Measurements from ENCODE around the gene MYO3B.
"Not testable (repeated sequence)": the region's sequence is repeated elsewhere in the genome, so short reads cannot be mapped to it uniquely, and the experiment has no call there.

The MYO3B gene

DNA sequence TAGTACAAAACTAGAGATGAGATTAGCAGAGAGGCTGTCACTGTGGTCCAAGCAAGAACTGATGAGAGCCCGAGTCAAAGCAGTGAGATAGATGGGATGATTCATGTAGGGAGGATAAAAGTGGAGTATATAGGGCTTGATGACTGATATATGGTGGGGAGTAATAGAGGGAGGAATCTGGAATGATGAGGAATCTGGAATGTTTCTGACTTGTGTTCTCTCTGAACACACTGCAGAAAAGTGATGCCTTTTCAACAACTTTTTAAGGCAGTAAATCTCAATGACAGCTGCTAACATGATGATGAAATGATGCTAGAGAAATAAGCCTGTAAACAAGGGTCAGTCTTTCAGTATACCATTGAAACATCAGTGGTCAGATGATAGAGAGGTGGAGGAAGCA lies 393.7 kb downstream of the MYO3B start:
- DNase-seq (ENCODE audit: low read depth): no peak

DNA sequence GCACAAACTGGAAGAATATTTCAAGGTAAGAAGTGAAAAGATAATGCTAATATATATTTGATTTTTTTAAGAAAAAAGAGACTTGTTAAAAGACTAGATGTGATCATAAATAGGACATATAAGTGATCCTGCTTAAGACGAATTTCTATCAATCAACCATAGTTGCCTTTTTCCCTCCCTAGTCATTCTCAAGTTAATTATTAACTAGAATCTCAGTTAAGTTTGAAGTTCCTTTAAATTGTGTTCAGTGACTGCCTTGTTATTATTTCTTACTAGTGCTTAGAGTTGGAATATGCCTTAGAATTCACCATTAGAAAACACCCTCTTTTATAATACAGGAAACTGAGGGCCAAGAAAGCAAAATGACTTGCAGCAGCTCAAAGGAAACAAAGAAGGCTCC lies 395.7 kb downstream of the MYO3B start:
- no peak for DNase-seq (ENCODE audit: low read depth)

DNA sequence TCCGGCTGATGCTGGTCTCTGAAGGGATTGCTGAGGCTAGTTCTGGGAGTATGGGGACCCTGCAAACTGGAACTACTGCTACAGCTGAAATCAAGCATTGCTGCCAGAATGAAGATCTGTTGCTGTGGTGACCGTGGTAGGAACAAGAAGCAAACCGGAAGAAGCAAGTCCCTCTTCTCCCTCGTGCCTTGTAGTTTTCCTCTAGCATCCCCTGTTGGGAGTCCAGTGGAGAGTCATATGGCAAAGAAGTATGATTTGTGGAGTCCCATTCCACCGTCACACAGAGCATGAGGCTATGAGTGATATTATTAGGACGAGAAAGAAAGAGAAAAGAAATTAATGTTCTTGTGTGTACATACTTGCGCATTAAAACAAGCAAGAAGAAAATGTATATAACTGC lies 398.3 kb downstream of the MYO3B start:
- DNase-seq (ENCODE audit: low read depth): no peak

DNA sequence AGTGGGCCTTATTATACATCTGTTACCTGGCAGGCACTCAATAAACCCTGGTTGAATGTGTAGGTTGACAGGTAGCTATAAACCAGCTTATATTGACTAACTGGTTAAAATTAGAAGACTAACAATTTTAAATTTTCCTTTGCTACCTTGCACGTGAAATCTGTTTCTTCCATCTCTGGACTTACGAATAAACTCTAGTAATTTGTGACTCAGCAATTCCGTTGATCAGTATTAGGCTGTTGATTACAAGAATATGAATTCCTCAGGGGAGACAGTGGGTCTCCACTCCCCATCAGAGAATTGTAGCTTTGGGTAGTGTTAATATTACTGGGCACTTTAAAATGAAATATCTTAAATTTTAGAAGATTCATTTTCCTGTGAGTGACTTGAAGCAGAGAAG lies 399.4 kb downstream of the MYO3B start:
- no peak for DNase-seq (ENCODE audit: low read depth)

DNA sequence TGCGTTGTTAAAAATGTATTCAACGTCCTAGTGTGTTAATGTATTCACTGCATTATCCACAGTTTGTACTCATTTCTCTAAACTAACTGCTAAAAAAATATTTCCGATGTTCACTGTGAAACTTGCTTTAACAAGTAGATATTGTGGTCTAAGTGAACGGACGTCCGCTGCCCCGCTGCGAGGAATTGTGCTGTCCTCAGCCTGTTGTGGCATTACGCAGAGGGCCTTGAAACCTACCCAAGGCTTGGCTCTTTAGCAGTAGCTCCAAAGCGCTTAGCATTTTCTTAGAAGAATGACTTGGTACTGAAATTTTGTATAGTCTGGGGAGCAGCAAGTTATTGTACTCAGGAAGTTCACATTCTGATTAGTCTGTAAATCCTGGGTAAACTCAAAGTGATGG lies 400.7 kb downstream of the MYO3B start:
- DNase-seq (ENCODE audit: low read depth): no peak

DNA sequence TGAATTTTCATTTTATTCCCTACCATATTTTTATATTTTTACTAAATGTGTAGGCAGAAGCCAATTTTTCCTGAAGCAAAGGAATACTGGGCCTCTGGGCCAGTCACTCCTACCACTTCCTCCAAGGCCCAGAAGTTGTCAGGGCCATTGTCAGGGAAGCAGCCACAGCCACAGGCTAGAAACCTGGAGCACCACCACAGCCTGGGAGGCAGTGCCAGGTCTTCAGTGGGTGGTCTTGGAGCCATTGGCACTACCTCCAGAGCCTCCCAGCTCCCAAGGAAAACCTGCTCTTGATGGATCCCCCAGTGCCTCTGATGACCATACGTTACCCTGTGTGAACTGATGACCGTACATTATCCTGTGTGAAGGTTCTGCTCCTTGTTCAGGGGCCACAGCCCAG lies 401.6 kb downstream of the MYO3B start:
- DNase-seq (ENCODE audit: low read depth): no peak

DNA sequence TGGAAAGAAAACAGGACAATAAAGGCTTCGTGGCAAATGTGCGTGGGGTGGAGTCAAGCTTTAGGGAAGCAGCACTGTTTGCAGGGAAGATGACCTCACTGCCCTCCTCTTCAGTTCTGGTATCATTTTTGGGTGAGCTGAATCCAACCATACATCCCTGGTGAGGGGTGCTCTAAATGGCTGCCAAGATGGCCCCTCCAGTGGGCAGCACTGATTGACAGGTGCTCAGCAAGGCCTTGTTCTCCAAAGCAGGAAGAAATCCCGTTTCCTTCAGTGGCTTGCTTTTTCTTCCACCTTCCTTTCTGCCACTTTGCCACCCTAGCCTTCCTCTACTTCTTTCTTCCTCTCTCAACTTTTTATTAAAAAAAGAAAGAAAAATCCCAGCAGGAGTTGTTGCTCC lies 404.4 kb downstream of the MYO3B start:
- DNase-seq (ENCODE audit: low read depth): no peak

DNA sequence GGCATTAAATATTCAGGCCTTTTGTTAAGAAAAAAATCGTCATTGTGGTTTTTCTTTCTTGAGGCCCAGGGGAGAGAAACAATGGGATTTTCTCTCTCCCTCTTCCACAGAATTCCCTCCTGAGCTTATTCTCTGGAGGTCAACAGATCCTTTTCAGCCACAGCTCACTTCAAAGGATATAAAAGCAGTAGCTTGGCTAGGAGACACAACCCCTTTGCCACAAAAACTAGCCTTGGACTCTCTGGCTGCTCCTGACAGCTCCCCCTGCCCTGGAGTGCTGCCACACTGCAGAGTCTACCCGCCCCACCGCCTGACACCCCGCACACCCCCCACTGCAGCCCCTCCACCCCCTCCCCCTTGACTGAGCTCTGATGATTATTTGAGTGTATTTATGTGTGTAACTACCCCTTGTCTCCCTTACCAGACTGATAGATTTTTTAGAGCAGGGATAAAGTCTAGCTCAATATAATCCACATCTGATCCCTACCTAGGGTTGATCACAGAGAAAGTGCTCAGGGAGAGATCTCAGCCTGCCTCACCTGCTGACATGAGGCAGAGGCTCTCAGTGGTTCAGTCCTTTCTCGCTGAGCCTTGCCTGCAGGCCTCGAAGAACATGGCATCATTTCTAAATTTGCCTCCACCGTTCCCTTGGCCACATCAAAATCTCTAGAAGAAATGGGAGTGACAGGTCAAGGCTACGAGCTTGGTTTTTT lies 405.0 kb downstream of the MYO3B start:
- DNase-seq (ENCODE audit: low read depth): no peak

DNA sequence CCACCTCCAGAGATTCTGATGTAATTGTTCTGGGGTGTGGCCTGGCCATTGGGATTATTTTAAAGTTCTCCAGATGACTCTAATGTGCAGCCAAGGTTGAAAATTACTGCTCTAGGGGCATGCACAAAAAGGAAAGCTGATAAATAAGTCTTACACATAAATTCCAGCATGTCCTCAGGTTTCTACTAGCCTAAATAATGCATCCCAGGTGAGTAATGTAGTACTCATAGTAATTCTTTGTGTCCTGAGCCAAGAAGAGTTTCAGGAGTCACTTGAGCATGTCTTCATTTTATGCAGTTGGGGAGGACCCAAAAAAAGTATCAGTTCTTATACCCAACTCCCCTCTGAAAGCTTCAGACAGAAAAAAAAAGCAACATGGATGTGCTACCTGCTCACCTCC lies 407.1 kb downstream of the MYO3B start:
- no peak for DNase-seq (ENCODE audit: low read depth)

DNA sequence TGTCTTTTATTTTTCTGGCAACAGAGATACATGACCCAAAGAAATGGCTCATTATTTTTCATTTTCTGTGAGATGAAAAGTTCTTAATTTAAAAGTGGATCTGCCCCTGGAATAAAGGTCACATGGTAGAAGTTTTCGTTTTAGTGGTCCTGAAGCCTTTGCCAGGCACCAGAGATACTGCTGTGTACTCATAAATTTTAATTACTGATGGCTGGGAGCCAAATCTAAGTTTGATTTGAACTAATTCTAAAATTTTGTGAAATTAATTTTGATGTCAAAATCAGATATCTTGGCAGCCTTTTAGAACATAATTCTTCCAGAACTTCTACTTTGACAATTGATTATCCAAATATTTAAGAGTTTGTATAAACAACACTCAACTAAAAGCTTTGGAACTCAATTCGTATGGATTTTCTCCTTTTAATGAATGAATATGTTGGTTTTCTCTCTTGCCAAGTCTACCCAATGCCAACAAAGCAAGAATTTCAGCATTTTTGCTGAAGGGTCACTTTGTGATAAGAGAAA lies 408.7 kb downstream of the MYO3B start:
- DNase-seq (ENCODE audit: low read depth): no peak

DNA sequence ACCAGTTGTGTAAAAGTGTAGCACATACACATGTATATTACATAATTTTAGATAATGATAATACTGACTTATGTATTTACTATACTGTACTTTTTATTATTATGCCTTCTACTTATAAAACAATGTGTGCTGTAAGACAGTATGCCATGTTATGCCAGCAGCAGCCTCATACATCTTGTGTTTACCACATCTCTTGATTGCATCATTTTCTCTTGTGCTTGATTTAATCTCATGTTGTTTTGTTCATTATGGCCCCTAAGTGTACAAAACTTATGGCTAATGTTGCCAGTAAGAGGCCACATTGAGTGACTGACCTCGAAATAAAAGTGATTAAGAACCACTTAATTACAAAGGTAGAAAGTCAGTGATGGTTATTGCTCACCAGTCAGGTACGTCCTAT lies 409.2 kb downstream of the MYO3B start:
- no peak for DNase-seq (ENCODE audit: low read depth)

DNA sequence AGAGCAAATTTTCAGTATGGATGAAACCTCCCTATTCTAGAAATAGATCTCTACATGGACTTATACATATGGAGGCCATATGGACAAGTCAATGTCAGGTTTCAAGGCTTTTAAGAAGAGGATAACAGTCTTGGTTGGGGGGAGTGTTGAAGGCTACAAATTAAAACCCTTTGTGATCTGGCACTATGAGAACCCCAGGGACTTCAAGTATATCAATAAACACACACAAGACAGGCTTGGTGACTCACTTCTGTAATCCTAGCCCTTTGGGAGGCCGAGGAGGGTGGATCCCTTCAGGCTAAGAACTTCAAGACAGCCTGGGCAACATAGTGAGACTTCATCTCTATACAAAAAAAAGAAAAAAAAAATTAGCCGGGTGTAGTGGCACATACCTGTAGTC lies 410.0 kb downstream of the MYO3B start:
- DNase-seq (ENCODE audit: low read depth): no peak

DNA sequence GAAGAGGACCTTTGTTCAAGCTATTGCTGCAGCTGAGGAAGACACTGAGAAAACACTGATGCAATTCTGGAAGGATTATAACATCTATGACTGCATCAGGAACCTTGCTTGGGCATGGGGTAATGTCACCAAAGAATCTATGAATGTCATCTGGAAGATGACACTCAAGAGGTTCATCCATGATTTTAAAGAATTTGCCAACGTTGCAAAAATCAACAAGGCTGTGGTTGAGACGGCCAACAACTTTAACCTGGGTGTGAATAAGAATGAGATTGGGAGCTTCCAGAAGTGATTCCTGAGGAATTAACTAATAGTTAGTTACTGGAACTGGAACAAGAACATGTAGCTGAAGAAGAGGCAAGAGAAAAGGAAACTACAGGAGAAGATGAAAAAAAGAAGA lies 410.8 kb downstream of the MYO3B start:
- no peak for DNase-seq (ENCODE audit: low read depth)

DNA sequence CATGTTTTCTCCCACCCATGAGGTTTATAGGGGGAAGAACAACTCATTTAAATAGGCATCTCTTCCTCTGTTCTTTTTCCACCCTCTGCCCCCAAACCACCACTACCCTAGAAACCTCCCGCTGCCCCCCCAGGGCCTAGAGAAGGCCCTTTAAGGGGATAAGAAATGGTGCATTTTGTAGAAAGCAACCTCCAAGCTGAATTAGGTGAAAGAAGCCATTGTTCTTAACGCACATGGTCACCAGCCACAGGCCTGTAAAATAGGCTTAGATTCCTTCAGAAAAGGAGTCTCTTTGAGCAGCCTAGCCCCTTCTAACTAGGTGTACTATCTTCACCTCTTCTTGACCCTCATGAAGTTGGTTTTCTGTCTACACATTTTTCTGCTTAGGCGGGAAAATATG lies 418.6 kb downstream of the MYO3B start:
- DNase-seq (ENCODE audit: low read depth): no peak

DNA sequence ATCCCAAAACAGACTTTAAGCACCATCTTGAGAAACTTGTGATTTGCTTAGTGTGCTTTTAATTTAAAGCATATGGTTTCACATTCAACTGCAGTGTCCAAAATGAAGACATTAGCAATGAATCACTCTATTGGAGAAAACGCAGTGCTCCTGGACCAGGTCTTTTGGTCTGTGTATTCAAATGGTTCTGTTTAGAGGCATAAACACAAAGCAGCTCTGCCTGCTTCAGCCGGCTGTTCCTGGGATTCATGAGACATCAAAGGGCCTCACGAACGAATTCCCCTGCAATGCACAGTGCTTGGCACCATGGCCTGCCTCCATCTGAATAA lies 420.1 kb downstream of the MYO3B start:
- DNase-seq (ENCODE audit: low read depth): no peak

DNA sequence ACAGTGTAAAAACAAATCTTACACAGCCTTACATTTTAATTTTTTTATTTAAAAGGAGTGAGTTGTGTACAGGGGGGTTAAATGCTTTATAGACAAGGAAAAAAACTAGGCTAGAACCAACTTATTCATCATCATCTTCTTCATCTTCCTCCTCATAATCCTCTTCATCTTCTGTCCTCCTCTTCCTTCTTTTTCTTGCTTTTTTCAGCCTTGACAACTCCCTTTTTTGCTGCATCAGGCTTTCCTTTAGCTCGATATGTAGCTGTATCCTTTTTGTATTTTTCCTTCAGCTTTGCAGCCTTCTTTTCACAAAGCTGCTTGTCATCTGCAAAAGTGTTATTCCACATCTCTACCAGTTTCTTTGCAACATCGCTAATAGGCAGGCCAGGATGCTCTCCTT lies 423.5 kb downstream of the MYO3B start:
- no peak for DNase-seq (ENCODE audit: low read depth)

DNA sequence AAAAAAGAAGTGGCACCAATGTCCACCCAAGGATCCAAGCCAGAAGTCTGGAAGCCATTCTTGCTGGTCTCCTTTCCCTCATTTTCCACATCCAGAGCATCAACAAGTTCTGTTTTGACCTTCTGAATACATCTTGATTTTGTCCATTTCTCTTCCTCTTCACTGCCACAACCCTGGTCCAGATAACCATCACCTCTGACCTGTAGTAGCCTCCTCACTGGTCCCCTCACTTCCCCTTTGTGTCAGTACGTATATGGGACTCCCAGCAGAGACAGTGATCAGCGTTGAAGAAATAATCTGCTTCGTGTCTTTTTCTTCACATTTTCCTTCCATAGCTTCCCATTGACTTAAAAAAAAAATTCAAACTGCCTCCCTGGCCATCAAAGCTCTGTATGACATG lies 427.9 kb downstream of the MYO3B start:
- no peak for DNase-seq (ENCODE audit: low read depth)

DNA sequence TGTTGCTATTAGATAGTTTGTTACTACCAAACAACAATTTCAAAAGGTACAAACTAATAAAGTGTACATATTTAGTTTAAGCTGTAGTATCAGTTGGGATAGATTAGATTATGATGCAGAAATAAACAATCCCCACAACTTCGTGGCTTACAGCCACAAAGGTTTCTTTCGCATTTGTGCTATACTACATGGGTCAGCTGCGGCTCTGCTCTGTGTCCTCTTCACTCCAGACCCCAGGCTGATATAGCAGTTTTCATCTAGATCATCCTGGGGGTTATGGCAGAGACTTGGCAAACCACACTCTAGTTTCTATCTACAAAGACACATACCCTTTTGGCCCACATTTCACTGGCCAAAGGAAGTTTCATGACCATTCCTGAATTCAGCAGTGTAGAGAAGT lies 429.2 kb downstream of the MYO3B start:
- DNase-seq (ENCODE audit: low read depth): no peak

DNA sequence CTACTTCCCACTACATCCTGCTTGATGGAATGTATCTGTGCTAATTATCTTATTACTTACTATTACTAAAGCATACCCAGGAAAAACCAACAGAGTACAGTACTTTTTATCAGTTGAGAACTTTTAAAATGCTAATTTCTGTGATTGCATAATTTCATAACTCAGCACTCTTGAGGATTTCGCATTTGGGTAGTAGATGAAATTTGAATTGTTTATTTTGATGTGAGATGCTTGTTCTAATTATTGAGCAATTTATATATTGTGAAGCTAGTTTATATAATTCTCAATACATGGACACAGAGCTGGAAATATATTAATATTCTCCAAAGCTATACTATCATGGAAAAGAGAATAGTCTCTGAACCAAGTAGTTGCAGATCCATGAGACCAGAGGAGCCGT lies 432.7 kb downstream of the MYO3B start:
- DNase-seq (ENCODE audit: low read depth): no peak

DNA sequence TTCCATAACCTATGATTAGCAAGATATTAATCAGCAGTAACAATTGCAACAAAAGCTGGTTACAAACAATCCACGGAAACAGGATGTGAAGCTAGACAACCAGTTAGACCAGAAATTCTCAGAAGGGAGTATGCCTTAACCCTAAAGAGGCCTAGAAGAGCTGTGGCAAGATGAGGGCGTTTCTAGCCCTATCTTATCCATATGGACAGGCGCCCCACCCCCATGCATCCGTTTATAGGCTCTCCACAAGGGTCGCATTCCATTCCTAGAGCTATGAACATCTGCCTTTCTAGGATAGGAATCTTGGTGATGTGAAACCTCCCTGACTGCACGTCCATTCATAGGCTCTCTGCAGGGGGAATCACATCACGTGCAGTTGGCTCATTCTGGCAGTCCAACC lies 441.0 kb downstream of the MYO3B start:
- not testable (repeated sequence) for DNase-seq (ENCODE audit: low read depth)

DNA sequence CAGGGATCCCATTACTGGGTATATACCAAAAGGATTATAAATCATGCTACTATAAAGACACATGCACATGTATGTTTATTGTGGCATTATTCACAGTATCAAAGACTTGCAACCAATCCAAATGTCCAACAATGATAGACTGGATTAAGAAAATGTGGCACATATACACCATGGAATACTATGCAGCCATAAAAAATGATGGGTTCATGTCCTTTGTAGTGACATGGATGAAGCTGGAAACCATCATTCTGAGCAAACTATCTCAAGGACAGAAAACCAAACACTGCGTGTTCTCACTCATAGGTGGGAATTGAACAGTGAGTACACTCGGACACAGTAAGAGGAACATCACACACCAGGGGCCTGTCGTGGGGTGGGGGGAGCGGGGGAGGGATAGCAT lies 457.1 kb downstream of the MYO3B start:
- not testable (repeated sequence) for DNase-seq (ENCODE audit: low read depth)

DNA sequence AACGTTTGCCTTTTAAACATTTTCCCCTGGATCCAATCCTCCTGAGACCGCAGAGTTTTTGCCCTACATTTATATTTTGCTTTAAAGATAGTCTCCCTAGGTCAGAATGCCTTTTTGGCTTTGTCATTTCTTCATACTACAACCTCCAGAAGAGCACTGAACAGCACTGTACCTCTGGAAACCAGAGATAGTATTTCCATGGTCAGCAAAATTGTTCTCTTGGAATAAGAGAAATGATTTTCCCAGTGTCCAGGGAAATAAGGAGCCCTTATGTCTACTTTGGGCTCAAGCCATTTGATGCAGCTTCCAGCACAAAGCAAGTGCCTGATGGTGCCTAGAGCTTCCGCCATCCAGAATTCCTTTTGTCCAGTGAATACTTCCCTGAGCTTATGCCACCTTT lies 461.7 kb downstream of the MYO3B start:
- no peak for DNase-seq (ENCODE audit: low read depth)

DNA sequence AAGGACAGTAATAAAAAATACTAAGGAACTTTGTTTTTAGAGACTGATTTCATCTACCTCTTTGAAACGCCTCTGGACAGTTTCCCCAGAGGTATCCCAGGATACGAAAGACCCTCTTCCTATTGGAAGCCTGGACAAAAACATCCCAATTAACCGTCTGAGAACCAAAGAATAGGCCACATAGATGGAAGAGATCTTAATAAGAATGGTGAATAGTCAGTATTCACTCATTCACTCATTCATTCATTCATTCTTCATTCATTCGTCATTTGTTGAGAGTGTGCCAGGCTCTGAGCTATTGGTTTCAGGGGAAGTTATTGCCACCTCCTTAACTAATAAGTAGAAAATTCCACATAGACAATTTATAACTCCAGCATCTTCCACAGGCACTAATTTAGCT lies 464.0 kb downstream of the MYO3B start:
- DNase-seq (ENCODE audit: low read depth): no peak

DNA sequence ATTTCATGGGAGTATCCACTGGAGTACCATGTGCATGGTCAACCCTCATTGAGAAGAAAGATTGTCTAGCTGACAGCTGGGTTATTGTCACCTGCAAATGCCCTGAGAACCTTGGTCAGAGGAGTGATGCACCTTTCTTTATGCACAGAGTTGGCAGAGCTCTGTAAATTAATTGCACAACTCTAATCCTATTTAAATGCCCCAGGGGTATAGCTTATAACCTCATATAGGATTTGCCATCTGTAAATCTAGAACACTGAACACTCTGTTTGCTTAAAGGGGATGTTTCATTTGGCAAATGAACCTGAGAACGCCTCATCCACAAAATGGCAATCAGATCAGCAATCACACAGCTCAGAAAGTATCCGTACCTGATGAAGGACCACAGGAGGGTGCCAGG lies 465.4 kb downstream of the MYO3B start:
- DNase-seq (ENCODE audit: low read depth): no peak

All from stimulated activated CD4-positive, alpha-beta T cell treated with anti-CD3 and anti-CD28 coated beads, Interleukin-2, amount 100 ng/mL, for 4 hours (primary cell).